Epithelial cell of proximal tubule (primary cell): ENCODE measurements around the gene RERE. TPM values are rescaled to one million over a fixed set of nuclear protein-coding genes. Genes with fewer than 3 reads are reported as not detected.
A peak's percentile ranks its signal among the peaks of the same experiment; 100 is the strongest.

Source experiments
- DNase-seq: peaks from one replicate; pipeline ENCODE4 v3.0.0-alpha.2; 2011; ENCODE audit warnings: low read depth
- H3K4me3 ChIP-seq: 2 replicates; pipeline ENCODE4 v1.5.1; 2011; ENCODE audit warnings: low read depth, mild to moderate bottlenecking, low read length
- CTCF ChIP-seq: conservative IDR thresholded peaks from 2 replicates; pipeline ENCODE4 v1.5.1; 2012; ENCODE audit warnings: low read depth, mild to moderate bottlenecking, low read length
- total RNA-seq: library from RNA; depleted of rRNA; stranded (reverse); fragments of >200 nt; gene quantifications from 2 replicates; pipeline ENCODE4 v1.2.3, GENCODE V29; 2015

Gene RERE
- total RNA-seq, 1 donor from 2014 or later = 18.0 TPM

DNA sequence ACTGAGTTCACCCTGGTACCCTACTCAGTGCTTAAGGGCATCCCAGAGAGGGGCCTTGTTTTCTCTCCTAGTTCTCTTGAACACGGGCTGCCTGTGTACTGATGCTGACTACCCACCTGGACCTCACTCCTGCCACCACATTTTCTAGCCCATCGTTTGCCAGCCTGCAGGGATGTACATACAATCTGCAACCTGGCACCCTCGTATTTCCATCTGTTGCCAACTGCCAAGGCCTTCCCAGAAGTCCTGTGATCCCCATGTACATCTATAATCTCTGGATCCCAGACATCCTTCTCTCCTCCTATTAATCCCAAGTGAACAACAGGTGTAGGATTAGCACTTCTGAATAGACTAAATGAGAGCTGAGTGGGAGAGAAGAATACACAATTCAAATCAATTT is 287.5 kb downstream of the RERE start:
- TF ChIP-seq CTCF = no peak
- DNase-seq = no peak

GRCh38 chr1:8527941-8528340 is 289.5 kb downstream of the RERE start:
- no peak for DNase-seq
- TF ChIP-seq CTCF = no peak
- no peak overlapping the region for H3K4me3 ChIP-seq

More for the DNA sequence above, 287.5 kb downstream of the RERE start:
- H3K4me3 ChIP-seq = no peak overlapping the region

DNA sequence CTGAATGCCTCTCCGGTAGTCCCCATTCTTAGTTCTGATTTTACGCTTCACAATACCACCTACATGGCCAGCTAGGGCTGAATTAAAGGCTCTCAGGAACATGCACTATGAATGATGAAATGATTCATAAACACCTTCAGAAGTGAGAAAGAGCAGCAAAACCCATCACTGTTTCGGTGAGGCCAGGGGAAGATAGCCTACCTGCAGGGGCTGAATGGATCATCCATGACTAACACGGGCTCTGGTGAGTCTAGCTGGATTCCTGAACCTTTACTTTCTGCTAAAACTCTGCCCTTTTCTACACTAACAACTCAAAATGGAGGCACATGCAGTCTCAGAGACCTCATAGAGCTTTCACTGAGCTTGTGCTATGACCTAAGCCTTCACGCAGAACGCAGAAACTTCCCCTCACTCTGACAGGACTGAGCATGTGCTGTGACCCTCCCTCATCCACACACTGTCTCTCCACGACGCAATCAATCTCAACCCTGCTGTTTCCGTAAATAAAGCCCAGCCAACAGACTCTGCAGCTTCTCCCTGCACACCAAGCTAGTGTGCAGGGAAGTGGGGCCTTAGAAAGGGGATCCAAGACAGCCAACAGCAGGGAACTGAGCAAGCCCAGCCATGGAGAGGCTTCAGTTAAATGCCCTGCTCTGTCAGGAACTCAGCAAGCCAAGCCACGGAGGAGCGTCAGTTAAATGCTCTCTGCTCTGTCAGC is 291.7 kb downstream of the RERE start:
- peak overlapping the region; percentile 68 for H3K4me3 ChIP-seq
- TF ChIP-seq CTCF = no peak

DNA sequence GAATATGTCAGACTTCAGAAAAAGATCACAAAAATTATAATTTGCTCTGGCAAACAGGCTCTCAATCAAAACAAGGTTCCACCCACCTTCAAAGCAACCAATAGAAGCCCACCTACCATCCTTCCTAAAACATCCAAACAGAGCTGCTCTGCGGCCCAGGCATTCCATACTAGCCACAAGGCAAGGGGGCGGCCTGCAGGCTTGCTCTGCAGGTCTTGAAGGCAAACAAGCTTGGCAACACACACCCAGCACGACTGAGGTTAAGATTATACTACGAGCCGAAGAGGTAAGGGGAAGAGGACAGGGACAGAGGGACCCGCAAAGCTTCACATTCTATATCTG is 292.3 kb downstream of the RERE start:
- no peak for DNase-seq
- TF ChIP-seq CTCF = no peak
- peak overlapping the region; percentile 68 for H3K4me3 ChIP-seq

More for the DNA sequence above, 291.7 kb downstream of the RERE start:
- peak; percentile 75 for DNase-seq

- peak overlapping the region; percentile 68 for H3K4me3 ChIP-seq
- no peak for DNase-seq
- no peak for TF ChIP-seq CTCF
Observed at GRCh38 chr1:8524627-8525157, 292.7 kb downstream of the RERE start.

DNA sequence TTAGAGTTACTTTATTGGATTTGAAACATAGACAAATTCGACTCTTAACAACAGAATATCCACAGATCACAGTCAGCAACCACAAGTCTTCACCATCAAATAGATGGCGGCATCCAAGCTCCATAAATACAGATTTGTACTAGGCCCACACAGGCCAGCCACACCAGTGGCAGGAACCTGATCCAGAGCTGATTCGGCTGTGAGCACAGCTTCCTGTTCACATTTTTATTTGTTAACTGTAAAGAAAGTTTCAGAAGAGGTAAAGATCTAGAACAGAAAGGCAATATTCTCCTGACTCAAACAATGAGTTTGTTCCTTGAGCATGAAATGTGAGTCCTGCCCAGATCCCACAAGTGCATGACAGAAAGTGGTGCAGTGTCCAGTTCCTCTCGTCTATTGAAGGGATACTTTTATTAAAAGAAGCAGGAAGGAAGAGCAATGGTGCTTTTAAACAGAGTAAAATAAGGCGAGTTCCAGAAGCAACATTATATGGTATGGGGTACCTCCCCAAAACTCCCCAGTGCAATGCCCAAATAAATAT is 293.7 kb downstream of the RERE start:
- DNase-seq = no peak
- no peak overlapping the region for H3K4me3 ChIP-seq
- no peak for TF ChIP-seq CTCF

- no peak for DNase-seq
- no peak for TF ChIP-seq CTCF
- no peak overlapping the region for H3K4me3 ChIP-seq
Observed at GRCh38 chr1:8520483-8520966, 296.9 kb downstream of the RERE start.
